ENCODE data around the gene SRSF2.
A peak's percentile ranks its signal among the peaks of the same experiment; 100 is the strongest.
"Not testable (repeated sequence)": the region's sequence is repeated elsewhere in the genome, so short reads cannot be mapped to it uniquely, and the experiment has no call there.

Gene SRSF2

DNA sequence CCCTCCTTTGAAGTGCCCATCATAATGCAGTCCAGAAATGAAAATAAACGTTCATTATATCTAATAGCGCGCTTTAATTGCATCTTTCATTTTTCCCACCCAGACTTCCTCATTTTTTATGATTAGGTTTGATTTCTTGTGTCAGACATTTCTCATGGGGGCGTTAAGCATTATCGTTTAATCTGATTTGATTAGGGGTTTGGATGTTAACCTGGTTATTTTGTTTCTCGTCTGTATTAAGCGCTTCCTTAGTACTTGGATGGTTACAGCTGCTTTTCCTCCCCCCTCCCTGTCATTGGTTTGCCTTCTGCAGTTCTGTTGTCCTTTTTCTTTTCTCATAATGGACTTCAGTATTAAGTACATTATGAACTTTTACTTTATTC, 1.3 kb upstream of the SRSF2 start:
- DNase-seq (ENCODE audit: low spot score), result no peak

DNA sequence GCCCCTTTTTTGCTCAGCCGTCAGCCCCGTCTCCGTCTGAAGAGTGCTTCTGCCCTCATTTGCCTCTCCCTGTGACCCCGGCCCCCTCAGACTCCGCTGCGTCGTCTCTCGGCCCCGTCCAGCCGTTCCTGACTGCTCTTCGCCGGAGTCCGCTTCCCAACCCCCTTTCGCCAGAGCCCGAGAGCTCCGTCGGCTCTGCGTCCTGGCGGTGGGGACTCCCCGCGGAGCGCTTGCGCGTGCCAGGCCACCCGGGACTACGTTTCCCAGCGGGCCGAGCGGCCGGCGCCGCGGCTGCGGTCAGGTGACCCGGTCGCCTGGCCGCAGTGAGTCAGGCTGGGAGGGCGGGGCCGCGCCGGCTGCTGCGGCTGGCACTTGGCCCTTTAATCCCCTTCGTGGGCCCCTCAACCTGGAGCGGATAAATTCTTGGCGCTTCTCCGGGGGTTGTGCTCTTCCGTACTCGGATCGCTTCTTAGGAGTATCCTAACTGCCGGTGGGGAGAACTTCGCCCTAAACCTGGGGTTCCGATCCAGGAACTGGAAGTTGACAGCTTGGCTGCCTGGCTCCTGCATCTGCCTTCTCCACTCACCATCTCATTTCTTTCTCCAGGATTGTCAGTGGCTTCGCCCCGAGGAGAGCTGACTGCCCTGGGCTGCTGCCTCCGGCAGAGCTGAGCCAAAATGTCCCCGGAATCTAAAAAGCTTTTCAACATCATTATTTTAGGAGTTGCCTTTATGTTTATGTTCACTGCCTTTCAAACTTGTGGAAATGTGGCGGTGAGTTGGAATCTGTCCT, 741 bp upstream of the SRSF2 start, which contains the start of gene MFSD11:
Gene MFSD11, plus strand, starts transcription at position 444 of the 792 bp plus-strand sequence. Its CDS starts 234 bp downstream, at position 678.
- peak; percentile 91 for DNase-seq (ENCODE audit: low spot score)

- DNase-seq (ENCODE audit: low spot score), result peak; percentile 70
These were observed 616 bp downstream of the SRSF2 start for GRCh38 chr17:76736349-76737081.

- DNase-seq (ENCODE audit: low spot score), result no peak
These were observed 1.4 kb downstream of the SRSF2 start for GRCh38 chr17:76735586-76736348.

GRCh38 chr17:76735006-76735405, 2.1 kb downstream of the SRSF2 start:
- peak; percentile 30 for DNase-seq (ENCODE audit: low spot score)

- DNase-seq (ENCODE audit: low spot score), result peak; percentile 34
These were observed 2.9 kb downstream of the SRSF2 start for GRCh38 chr17:76734080-76734840.

- DNase-seq (ENCODE audit: low spot score), result no peak
These were observed 3.5 kb downstream of the SRSF2 start for GRCh38 chr17:76733618-76733957.

GRCh38 chr17:76732734-76733617, 4.2 kb downstream of the SRSF2 start:
- no peak for DNase-seq (ENCODE audit: low spot score)

DNA sequence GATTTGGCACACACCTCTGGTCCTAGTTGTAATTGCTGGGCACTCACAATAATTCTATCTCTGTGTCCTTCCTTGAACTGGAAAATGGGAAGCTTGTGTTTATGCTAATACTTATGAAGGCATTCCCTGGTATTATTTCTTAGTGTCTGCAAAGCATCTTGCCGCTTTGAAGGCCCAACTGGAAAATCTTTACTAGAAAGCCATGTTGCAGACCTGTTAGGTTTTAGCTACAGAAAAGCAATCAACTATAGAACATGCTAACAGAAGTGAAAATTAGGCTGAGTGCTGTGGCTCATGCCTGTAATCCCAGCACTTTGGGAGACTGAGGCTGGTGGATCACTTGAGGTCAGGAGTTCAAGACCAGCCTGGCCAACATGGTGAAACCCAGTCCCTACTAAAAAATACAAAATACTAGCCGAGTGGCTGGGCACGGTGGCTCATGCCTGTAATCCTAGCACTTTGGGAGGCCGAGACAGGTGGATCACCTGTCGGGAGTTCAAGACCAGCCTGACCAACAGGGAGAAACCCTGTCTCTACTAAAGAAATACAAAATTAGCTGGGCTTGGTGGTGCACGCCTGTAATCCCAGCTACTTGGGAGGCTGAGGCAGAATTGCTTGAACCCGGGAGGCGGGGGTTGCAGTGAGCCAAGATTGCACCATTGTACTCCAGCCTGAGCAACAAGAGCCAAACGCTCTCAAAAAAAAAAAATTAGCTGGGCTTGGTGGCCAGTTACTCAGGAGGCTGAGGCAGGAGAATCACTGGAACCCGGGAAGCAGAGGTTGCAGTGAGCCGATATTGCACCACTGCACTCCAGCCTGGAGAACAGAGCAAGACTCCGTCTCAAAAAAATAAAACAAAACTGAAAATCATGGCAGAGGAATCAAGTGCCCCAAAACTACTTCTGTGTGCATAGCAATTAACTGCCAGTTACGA, 5.1 kb downstream of the SRSF2 start:
- DNase-seq (ENCODE audit: low spot score), result not testable (repeated sequence)

DNA sequence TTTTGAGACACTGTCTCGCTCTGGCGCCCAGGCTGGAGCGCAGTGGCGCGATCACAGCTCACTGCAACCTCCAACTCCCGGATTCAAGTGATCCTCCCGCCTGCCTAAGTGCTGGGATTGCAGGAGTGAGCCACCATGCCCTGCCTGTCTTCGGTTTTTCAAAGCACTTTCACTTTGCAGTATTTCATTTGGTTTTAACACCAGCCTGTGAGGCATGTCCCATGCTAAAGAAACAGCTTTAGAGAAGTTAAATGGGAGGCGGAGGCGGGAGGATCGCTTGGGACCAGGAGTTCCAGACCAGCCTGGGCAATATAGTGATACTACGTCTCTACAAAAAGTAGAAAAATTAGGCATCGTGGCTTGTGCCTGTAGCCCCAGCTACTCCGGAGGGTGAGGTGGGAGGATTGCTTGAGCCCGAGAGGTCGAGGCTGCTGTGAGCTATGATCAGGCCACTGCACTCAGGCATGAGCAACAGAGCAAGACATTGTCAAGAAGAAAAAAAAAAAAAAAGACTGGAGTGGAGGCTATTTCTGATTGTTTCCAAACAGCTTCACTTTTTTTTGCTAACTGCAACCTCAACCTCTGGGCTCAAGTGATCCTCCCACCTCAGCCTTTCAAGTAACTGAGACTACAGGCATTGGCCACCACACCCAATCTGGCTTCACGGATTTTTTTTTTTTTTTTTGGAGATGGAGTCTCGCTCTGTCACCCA, 9.2 kb downstream of the SRSF2 start:
- DNase-seq (ENCODE audit: low spot score), result no peak

DNA sequence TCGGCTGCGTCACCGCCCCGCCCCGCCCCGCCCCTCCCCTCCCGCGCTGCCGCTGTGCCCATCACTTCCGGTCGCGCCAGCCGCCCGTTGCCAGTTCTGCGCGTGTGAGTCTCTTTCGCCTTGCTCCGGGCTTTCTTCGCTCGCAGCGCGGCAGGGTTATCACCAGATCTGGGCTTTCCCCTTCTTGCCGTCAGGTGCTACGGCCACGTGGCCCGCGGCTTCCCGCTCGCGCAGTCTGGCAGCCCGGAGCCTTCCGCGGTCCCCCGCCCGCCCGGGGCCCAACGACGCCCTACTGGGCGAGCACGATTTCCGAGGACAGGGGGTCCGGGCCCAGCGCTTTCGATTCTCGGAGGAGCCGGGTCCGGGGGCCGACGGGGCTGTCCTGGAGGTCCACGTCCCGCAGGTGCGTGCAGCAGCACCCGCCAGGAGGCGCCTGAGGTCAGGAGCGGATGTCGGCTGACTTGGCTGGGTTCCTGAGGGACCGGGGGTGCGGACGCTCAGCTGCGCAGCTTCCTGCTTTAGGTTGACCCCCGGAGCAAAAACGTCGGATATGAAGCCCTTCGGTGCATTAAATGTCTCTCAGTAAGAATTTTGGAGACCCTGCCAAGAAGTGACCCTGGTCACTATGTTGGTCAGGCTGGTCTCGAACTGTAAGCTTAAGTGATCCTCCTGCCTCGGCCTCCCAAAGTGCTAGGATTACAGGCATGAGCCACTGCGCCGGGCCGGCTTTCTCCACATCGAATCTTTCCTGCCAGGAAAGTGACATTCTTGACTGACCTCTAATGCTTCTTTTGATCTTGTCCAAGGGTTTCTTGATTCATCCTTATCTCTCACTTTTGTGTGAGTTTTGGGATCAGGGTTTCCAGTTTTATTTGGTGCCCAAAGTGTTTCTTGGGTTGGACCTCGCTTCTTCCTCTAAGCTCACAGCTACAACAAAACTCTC, 10.1 kb downstream of the SRSF2 start, which contains the start of gene METTL23:
Gene METTL23, plus strand, starts transcription at position 64 of the 943 bp plus-strand sequence. CDS start 2,872 bp downstream, outside the sequence.
- DNase-seq (ENCODE audit: low spot score), result peak; percentile 74

DNA sequence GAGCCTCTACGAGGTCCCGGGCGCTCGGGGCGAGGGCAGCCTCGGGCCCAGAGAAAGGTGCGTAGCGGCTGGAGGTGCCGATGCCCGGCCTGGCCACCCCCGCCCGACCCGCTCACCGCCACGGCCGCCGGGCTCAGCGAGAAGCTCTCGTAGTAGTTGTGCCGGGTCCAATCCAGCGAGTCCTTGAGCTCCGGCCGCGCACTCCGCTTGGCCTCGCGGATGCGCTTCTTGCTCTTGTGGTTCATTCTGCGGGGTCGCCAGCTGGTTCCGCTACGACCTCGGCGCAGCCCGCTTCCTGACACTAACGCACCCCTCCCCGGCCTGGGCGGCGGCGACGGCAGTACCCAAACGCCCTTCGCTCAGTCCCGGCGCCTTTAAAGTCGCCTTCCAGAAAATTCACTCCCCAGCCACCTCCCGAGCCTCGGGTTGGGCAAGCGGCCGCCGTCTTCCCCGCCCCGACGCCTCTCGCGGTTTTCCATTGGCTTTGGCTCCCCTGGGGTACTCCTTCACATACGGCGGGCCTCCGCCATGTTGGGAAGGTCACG, 10.8 kb downstream of the SRSF2 start, which contains the start of gene JMJD6:
Gene JMJD6, minus strand, starts transcription at position 376 of the 545 bp plus-strand sequence. Its CDS starts 131 bp downstream, at position 245.
- peak; percentile 96 for DNase-seq (ENCODE audit: low spot score)

GRCh38 chr17:76725580-76726230, 11.4 kb downstream of the SRSF2 start:
- DNase-seq (ENCODE audit: low spot score), result peak; percentile 69

DNA sequence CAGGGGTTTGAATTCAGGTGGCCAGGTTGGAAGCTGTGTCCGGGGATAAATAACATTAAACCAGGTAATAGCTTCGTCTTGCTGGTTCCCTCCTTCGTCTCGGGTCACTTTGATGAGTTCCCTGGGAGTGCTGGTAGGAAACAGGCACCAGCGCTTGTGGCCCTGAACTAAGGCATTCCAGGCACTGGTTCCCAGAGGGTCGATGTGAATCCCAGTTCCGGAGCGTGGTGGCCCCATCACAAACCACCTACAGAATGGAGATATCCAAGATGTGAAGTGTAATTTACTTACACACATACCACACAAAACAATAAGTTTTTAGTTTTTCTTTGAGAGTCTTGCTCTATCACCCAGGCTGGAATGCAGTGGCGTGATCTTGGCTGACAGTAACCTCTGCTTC, 13.3 kb downstream of the SRSF2 start:
- no peak for DNase-seq (ENCODE audit: low spot score)

DNA sequence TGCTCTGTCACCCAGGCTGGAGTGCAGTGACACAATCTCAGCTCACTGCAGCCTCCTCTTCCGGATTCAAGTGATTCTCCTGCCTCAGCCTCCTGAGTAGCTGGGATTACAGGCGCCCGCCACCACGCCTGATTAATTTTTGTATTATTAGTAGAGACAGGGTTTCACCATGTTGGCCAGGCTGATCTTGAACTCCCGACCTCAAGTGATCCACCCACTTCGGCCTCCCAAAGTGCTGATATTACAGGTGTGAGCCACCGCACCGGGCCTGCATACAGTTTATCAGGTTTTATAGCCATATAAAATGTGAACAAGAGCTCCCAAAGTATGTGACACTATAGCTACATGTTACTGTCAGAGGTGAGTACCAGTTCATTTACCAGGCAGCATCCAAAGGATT, 14.2 kb downstream of the SRSF2 start:
- DNase-seq (ENCODE audit: low spot score), result not testable (repeated sequence)

DNA sequence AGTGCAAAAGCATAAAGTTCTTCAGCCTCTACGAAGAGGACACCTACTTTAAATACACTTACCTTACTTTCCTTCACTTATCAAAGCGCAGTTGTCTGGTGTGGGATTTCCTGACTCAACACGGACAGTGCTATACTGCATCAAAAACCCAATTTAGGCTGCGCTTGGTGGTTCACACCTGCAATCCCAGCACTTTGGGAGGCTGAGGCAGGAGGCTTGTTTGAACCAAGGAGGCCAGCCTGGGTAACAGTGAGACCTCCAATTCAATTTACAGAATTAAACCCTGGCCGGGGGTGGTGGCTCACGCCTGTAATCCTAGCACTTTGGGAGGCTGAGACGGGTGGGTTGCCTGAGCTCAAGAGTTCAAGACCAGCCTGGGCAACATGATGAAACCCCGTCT, 14.9 kb downstream of the SRSF2 start:
- no peak for DNase-seq (ENCODE audit: low spot score)

- DNase-seq (ENCODE audit: low spot score), result no peak
These were observed 15.7 kb downstream of the SRSF2 start for GRCh38 chr17:76721463-76721862.
